OCI-LY3 (cell line): ENCODE measurements around the gene TSPEAR.
"Not testable (repeated sequence)": the region's sequence is repeated elsewhere in the genome, so short reads cannot be mapped to it uniquely, and the experiment has no call there.

ENCODE experiments used
- H2AFZ ChIP-seq: fragments of 200-600, 300-600 bp; shearing (Covaris generic); 2 replicates; pipeline ENCODE4 v1.6.0; 2014; ENCODE audit warnings: antibody characterized with exemption, low read depth, low read length
- H3K27ac ChIP-seq: fragments of 200-600, 300-600 bp; sonication (generic); 2 replicates; pipeline ENCODE4 v1.5.1; 2014; ENCODE audit warnings: mild to moderate bottlenecking, low read length, moderate library complexity, mixed read lengths
- H3K27me3 ChIP-seq: fragments of 200-600, 300-600 bp; sonication (generic); 2 replicates; pipeline ENCODE4 v1.6.1; 2014; ENCODE audit warnings: low read depth, low read length, mixed read lengths
- H3K36me3 ChIP-seq: fragments of 200-600, 300-600 bp; sonication (generic); replicated peaks from 2 replicates; pipeline ENCODE3; 2014; ENCODE audit warnings: low read depth, low read length, mixed read lengths
- H3K4me1 ChIP-seq: fragments of 300-600, 200-600 bp; sonication (generic); 2 replicates; pipeline ENCODE4 v1.6.1; 2014; ENCODE audit warnings: low read length, mixed read lengths
- H3K4me2 ChIP-seq: fragments of 200-600, 300-600 bp; sonication (generic); 2 replicates; pipeline ENCODE4 v1.6.1; 2014; ENCODE audit warnings: low read length, mixed read lengths
- H3K4me3 ChIP-seq: fragments of 300-600, 200-600 bp; sonication (generic); 2 replicates; pipeline ENCODE4 v1.5.1; 2014; ENCODE audit warnings: antibody characterized with exemption, mild to moderate bottlenecking, low read length, moderate library complexity
- H3K79me2 ChIP-seq: fragments of 300-600, 200-600 bp; shearing (Covaris generic); 2 replicates; pipeline ENCODE4 v1.6.1; 2014; ENCODE audit warnings: mild to moderate bottlenecking, low read length, mixed read lengths
- H3K9ac ChIP-seq: fragments of 300-600, 200-600 bp; shearing (Covaris generic); 2 replicates; pipeline ENCODE4 v1.6.0; 2014; ENCODE audit warnings: mild to moderate bottlenecking, low read length, moderate library complexity
- H3K9me3 ChIP-seq: fragments of 200-600, 300-600 bp; shearing (Covaris generic); 2 replicates; pipeline ENCODE4 v1.6.1; 2014; ENCODE audit warnings: low read length, mixed read lengths; ENCODE audit not compliant: insufficient read depth
- H4K20me1 ChIP-seq: fragments of 200-600, 300-600 bp; sonication (generic); 2 replicates; pipeline ENCODE4 v1.6.1; 2016; ENCODE audit warnings: low read length, mixed read lengths; ENCODE audit not compliant: insufficient read depth
- EZH2phosphoT487 ChIP-seq: fragments of 200-600 bp; shearing (Covaris generic); IDR thresholded peaks from 2 replicates; pipeline ENCODE4 v1.6.1; 2018; ENCODE audit warnings: antibody characterized with exemption, mixed run types, low read depth
- TF ChIP-seq, protein P1 (sequence below): fragments of 200-600, 300-600 bp; sonication (generic); IDR thresholded peaks from 2 replicates; pipeline ENCODE4 v1.5.1; 2014; ENCODE audit warnings: antibody characterized with exemption, low read length, low read depth

The TSPEAR gene

GRCh38 chr21:44628707-44629391 is 82.5 kb downstream of the TSPEAR start:
- H3K79me2 ChIP-seq = no peaks in the 10 kb centered on the region
- 0 out of 2 replicates have a peak, but pooled peaks cover 6% of the 10 kb centered on the region for H3K9me3 ChIP-seq
- no peaks in the 10 kb centered on the region for H3K4me1 ChIP-seq
- H3K27ac ChIP-seq = no peak overlapping the region
- H3K4me2 ChIP-seq = no peak overlapping the region
- TF ChIP-seq, protein P1, sequence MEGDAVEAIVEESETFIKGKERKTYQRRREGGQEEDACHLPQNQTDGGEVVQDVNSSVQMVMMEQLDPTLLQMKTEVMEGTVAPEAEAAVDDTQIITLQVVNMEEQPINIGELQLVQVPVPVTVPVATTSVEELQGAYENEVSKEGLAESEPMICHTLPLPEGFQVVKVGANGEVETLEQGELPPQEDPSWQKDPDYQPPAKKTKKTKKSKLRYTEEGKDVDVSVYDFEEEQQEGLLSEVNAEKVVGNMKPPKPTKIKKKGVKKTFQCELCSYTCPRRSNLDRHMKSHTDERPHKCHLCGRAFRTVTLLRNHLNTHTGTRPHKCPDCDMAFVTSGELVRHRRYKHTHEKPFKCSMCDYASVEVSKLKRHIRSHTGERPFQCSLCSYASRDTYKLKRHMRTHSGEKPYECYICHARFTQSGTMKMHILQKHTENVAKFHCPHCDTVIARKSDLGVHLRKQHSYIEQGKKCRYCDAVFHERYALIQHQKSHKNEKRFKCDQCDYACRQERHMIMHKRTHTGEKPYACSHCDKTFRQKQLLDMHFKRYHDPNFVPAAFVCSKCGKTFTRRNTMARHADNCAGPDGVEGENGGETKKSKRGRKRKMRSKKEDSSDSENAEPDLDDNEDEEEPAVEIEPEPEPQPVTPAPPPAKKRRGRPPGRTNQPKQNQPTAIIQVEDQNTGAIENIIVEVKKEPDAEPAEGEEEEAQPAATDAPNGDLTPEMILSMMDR = no peak
- TF ChIP-seq EZH2phosphoT487 = no peak
- no peak overlapping the region for H3K4me3 ChIP-seq
- no peaks in the 10 kb centered on the region for H4K20me1 ChIP-seq
- H3K9ac ChIP-seq = no peak overlapping the region
- H3K36me3 ChIP-seq = no peaks in the 10 kb centered on the region
- H2AFZ ChIP-seq = no peak overlapping the region
- H3K27me3 ChIP-seq = no peaks in the 10 kb centered on the region

DNA sequence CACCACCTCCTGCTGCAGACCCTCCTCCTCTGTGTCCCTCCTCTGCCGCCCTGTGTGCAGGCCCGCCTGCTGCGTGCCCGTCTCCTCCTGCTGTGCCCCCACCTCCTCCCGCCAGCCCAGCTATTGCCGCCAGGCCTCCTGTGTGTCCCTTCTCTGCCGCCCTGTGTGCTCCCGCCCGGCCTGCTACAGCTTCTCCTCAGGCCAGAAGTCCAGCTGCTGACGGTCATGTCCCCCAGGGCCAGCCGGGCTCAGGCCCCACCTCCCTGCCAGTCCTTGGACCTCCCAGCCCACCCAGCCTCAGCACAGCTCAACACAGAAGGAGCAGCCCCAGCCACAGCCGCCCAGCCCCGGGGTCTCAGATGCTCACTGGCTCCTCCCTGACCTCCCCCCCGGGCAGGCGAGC is 83.5 kb downstream of the TSPEAR start:
- H3K4me1 ChIP-seq, H3K36me3 ChIP-seq, H3K79me2 ChIP-seq, H3K27ac ChIP-seq, H3K4me3 ChIP-seq, H3K9ac ChIP-seq, H3K4me2 ChIP-seq, H3K9me3 ChIP-seq, H4K20me1 ChIP-seq, H3K27me3 ChIP-seq, H2AFZ ChIP-seq: not testable (repeated sequence)

DNA sequence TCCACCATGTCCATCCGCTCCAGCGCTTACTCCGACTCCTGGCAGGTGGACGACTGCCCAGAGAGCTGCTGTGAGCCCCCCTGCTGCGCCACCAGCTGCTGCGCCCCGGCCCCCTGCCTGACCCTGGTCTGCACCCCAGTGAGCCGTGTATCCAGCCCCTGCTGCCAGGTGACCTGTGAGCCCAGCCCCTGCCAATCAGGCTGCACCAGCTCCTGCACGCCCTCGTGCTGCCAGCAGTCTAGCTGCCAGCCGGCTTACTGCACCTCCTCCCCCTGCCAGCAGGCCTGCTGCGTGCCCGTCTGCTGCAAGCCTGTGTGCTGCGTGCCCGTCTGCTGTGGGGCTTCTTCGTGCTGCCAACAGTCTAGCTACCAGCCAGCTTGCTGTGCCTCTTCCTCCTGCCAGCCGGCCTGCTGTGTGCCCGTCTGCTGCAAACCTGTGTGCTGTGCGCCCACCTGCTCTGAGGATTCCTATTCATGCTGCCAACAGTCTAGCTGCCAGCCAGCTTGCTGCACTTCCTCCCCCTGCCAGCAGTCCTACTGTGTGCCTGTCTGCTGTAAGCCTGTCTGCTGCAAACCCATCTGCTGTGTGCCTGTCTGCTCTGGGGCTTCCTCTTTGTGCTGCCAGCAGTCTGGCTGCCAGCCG is 84.1 kb downstream of the TSPEAR start:
- not testable (repeated sequence) for H4K20me1 ChIP-seq, H3K27me3 ChIP-seq, H3K27ac ChIP-seq, H3K4me2 ChIP-seq, H3K79me2 ChIP-seq, H3K9me3 ChIP-seq, H3K36me3 ChIP-seq, H3K4me3 ChIP-seq, H2AFZ ChIP-seq, H3K9ac ChIP-seq, H3K4me1 ChIP-seq

GRCh38 chr21:44626673-44627143 is 84.7 kb downstream of the TSPEAR start, which contains the start of gene KRTAP10-9:
TSS of gene KRTAP10-9 (plus strand) at chr21:44627093. CDS start at chr21:44627172, 79 bp downstream.
- TF ChIP-seq, protein P1 = no peak
- TF ChIP-seq EZH2phosphoT487 = no peak
- no peaks in the 10 kb centered on the region for H3K79me2 ChIP-seq
- no peak within 1 kb of the TSS for H3K4me2 ChIP-seq
- no peak within 1 kb of the TSS for H3K4me3 ChIP-seq
- no peaks in the 10 kb centered on the region for H3K27me3 ChIP-seq
- no peak within 1 kb of the TSS for H3K9ac ChIP-seq
- no peak within 1 kb of the TSS for H2AFZ ChIP-seq
- H3K27ac ChIP-seq = no peak within 1 kb of the TSS
- no peaks in the 10 kb centered on the region for H3K4me1 ChIP-seq
- H3K36me3 ChIP-seq = no peaks in the 10 kb centered on the region
- 0 out of 2 replicates have a peak, but pooled peaks cover 6% of the 10 kb centered on the region for H3K9me3 ChIP-seq
- no peaks in the 10 kb centered on the region for H4K20me1 ChIP-seq

DNA sequence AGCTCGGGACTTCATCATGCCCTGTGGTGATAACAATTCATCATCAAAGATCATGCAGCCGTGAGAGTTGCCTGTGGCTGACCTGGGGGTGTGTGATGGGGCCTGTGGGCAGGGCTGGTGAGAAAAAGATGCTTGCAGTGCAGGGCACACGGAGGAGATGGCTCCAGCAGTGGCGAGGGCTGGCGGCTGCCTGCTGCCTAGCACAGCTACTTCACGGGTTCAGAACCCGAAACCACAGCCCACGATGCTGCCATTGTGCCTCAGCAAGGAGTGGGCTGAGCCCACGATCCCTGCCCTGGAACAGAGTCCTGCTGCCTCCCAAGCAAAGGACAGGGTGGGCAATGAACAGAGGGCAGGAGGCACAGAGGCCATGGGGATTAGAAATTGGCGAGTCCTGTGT is 85.1 kb downstream of the TSPEAR start:
- TF ChIP-seq, protein P1 = no peak
- TF ChIP-seq EZH2phosphoT487 = no peak
- no peaks in the 10 kb centered on the region for H3K79me2 ChIP-seq
- H3K27me3 ChIP-seq = no peaks in the 10 kb centered on the region

More for the DNA sequence above, 85.1 kb downstream of the TSPEAR start:
- no peak overlapping the region for H3K9ac ChIP-seq
- no peaks in the 10 kb centered on the region for H3K4me1 ChIP-seq
- H3K36me3 ChIP-seq = no peaks in the 10 kb centered on the region
- 0 out of 2 replicates have a peak, but pooled peaks cover 6% of the 10 kb centered on the region for H3K9me3 ChIP-seq
- H3K27ac ChIP-seq = no peak overlapping the region
- H2AFZ ChIP-seq = no peak overlapping the region
- no peak overlapping the region for H3K4me2 ChIP-seq
- H3K4me3 ChIP-seq = no peak overlapping the region
- no peaks in the 10 kb centered on the region for H4K20me1 ChIP-seq
